ENCODE data around the gene LPCAT2. TPM values are rescaled to one million over a fixed set of nuclear protein-coding genes. Genes with fewer than 3 reads are reported as not detected.

Gene LPCAT2
- total and polyA plus RNA-seq, 8 donors, result 1.7 to 12.8 (median 4.5) TPM

- DNase-seq (no peak), ATAC-seq (no peak), FAIRE-seq (no peak)
- Histone ChIP-seq H3K27me3 (peaks cover 0 to 4% (median 0%) of the 10 kb centered on the region in 4 donors), H3K4me1 (no peaks in the 10 kb centered on the region), H3K27ac (no peak overlapping the region), H3K4me3 (no peak overlapping the region), H3K36me3 (no peaks in the 10 kb centered on the region), H3K9me3 (no peaks in the 10 kb centered on the region)
- intact Hi-C loops (cut with DNase I), result no loop called here
- 54 to 63% methylated on average over 5 of the region's 5 CpGs for WGBS, 2 donors
- TF ChIP-seq CTCF (IDR thresholded peaks at IDR 0.05), result no peak
These were observed 33.0 kb upstream of the LPCAT2 start for GRCh38 chr16:55475919-55476318.

GRCh38 chr16:55476625-55477533, 32.0 kb upstream of the LPCAT2 start:
- intact Hi-C loops (cut with DNase I), result no loop called here
- 71 to 73% methylated on average over 6 of the region's 6 CpGs for WGBS, 2 donors
- peak in 2 of 4 donors; percentile 8 to 20 for ATAC-seq
- no peaks in the 10 kb centered on the region for H3K36me3 ChIP-seq
- H3K4me3 ChIP-seq, result no peak overlapping the region
- no peaks in the 10 kb centered on the region for H3K4me1 ChIP-seq
- no peak for DNase-seq
- FAIRE-seq, result no peak
- peaks cover 0 to 4% (median 0%) of the 10 kb centered on the region in 4 donors for H3K27me3 ChIP-seq
- H3K27ac ChIP-seq, result no peak overlapping the region
- H3K9me3 ChIP-seq, result no peaks in the 10 kb centered on the region
- TF ChIP-seq CTCF (IDR thresholded peaks at IDR 0.05), result no peak

GRCh38 chr16:55477736-55478135, 31.1 kb upstream of the LPCAT2 start:
- no peak for TF ChIP-seq CTCF (IDR thresholded peaks at IDR 0.05)
- H3K9me3 ChIP-seq, result no peaks in the 10 kb centered on the region
- H3K36me3 ChIP-seq, result no peaks in the 10 kb centered on the region
- FAIRE-seq (no peak), DNase-seq (no peak), ATAC-seq (no peak)
- H3K27me3 ChIP-seq, result peaks cover 0 to 4% (median 0%) of the 10 kb centered on the region in 4 donors
- WGBS, 2 donors, result 63 to 64% methylated on average over 3 of the region's 3 CpGs
- no peaks in the 10 kb centered on the region for H3K4me1 ChIP-seq
- H3K27ac ChIP-seq, result no peak overlapping the region
- intact Hi-C loops (cut with DNase I), result no loop called here
- H3K4me3 ChIP-seq, result no peak overlapping the region

GRCh38 chr16:55478827-55479429, 29.9 kb upstream of the LPCAT2 start, which contains the start of gene MMP2:
TSS of gene MMP2 (plus strand) at chr16:55479198. CDS start at chr16:55479480, 282 bp downstream.
- DNase-seq (peak in 1 of 6 donors; percentile 16), ATAC-seq (peak; percentile 35 to 61 (median 46)), FAIRE-seq (no peak)
- Histone ChIP-seq H3K27ac (peak within 1 kb of the TSS in 1 of 4 donors; percentile 23), H3K36me3 (no peaks in the 10 kb centered on the region), H3K9me3 (no peaks in the 10 kb centered on the region), H3K4me1 (no peaks in the 10 kb centered on the region), H3K27me3 (peaks cover 0 to 4% (median 0%) of the 10 kb centered on the region in 4 donors), H3K4me3 (peak within 1 kb of the TSS in 2 of 4 donors; percentile 26 to 43)
- intact Hi-C loops (cut with DNase I), result no loop called here
- TF ChIP-seq CTCF (IDR thresholded peaks at IDR 0.05), result no peak
- WGBS, 2 donors, result 3 to 4% methylated on average over 40 to 46 of the region's 46 CpGs

Data from pancreas (tissue), 10 donors.